Measurements from ENCODE around the gene FOXO6.

FOXO6 gene

GRCh38 chr1:41365772-41366454, 4.7 kb downstream of the FOXO6 start:
- Mint-ChIP-seq H3K36me3 (ENCODE audit: low read depth) (no peaks in the 10 kb centered on the region), H3K27me3 (peaks cover 47% of the 10 kb centered on the region), H3K4me3 (no peak overlapping the region), H3K27ac (no peak overlapping the region), H3K9me3 (no peaks in the 10 kb centered on the region), H3K4me1 (ENCODE audit: low read depth) (peaks cover 19% of the 10 kb centered on the region)

GRCh38 chr1:41366455-41367287, 5.4 kb downstream of the FOXO6 start:
- Mint-ChIP-seq H3K27ac (no peak overlapping the region), H3K27me3 (peaks cover 48% of the 10 kb centered on the region), H3K4me3 (peak overlapping the region; percentile 43), H3K4me1 (ENCODE audit: low read depth) (peaks cover 19% of the 10 kb centered on the region), H3K36me3 (ENCODE audit: low read depth) (no peaks in the 10 kb centered on the region), H3K9me3 (no peaks in the 10 kb centered on the region)

GRCh38 chr1:41367288-41367642, 6.0 kb downstream of the FOXO6 start:
- Mint-ChIP-seq H3K9me3 (no peaks in the 10 kb centered on the region), H3K36me3 (ENCODE audit: low read depth) (no peaks in the 10 kb centered on the region), H3K4me3 (no peak overlapping the region), H3K27me3 (peaks cover 48% of the 10 kb centered on the region), H3K4me1 (ENCODE audit: low read depth) (peaks cover 16% of the 10 kb centered on the region), H3K27ac (no peak overlapping the region)

GRCh38 chr1:41368366-41368765, 7.1 kb downstream of the FOXO6 start:
- H3K4me3 Mint-ChIP-seq, result no peak overlapping the region
- no peaks in the 10 kb centered on the region for H3K9me3 Mint-ChIP-seq
- H3K36me3 Mint-ChIP-seq (ENCODE audit: low read depth), result no peaks in the 10 kb centered on the region
- peaks cover 13% of the 10 kb centered on the region for H3K4me1 Mint-ChIP-seq (ENCODE audit: low read depth)
- peaks cover 41% of the 10 kb centered on the region for H3K27me3 Mint-ChIP-seq
- no peak overlapping the region for H3K27ac Mint-ChIP-seq

- no peak overlapping the region for H3K4me3 Mint-ChIP-seq
- no peak overlapping the region for H3K27ac Mint-ChIP-seq
- peaks cover 13% of the 10 kb centered on the region for H3K4me1 Mint-ChIP-seq (ENCODE audit: low read depth)
- peaks cover 37% of the 10 kb centered on the region for H3K27me3 Mint-ChIP-seq
- no peaks in the 10 kb centered on the region for H3K9me3 Mint-ChIP-seq
- H3K36me3 Mint-ChIP-seq (ENCODE audit: low read depth), result no peaks in the 10 kb centered on the region
These were observed 7.6 kb downstream of the FOXO6 start for GRCh38 chr1:41368801-41369200.

- Mint-ChIP-seq H3K4me3 (no peak overlapping the region), H3K4me1 (ENCODE audit: low read depth) (peaks cover 13% of the 10 kb centered on the region), H3K27ac (no peak overlapping the region), H3K27me3 (peaks cover 33% of the 10 kb centered on the region), H3K36me3 (ENCODE audit: low read depth) (no peaks in the 10 kb centered on the region), H3K9me3 (no peaks in the 10 kb centered on the region)
These were observed 8.3 kb downstream of the FOXO6 start for GRCh38 chr1:41369531-41369930.

DNA sequence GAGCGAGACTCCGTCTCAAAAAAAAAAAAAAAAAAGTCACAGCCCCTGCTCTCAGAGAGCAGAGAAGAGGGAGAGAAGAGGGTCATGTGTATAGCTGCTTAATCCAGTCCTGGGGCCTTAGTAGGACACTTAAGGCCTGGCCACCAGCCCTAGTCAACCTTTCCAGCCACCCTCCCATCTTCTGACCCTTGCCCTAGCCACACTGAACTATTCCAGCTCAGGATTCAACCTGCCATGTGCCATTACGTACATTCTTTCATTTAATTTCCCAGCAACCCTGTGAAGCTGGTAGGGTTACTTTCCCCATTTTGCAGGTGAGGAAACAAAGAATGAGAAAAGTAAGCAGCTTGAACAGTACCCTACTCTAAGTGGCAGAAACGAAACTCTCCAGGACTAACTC, 9.0 kb downstream of the FOXO6 start:
- peaks cover 13% of the 10 kb centered on the region for H3K4me1 Mint-ChIP-seq (ENCODE audit: low read depth)
- H3K9me3 Mint-ChIP-seq, result no peaks in the 10 kb centered on the region
- H3K27ac Mint-ChIP-seq, result no peak overlapping the region
- H3K36me3 Mint-ChIP-seq (ENCODE audit: low read depth), result no peaks in the 10 kb centered on the region
- H3K4me3 Mint-ChIP-seq, result no peak overlapping the region
- H3K27me3 Mint-ChIP-seq, result peaks cover 30% of the 10 kb centered on the region

DNA sequence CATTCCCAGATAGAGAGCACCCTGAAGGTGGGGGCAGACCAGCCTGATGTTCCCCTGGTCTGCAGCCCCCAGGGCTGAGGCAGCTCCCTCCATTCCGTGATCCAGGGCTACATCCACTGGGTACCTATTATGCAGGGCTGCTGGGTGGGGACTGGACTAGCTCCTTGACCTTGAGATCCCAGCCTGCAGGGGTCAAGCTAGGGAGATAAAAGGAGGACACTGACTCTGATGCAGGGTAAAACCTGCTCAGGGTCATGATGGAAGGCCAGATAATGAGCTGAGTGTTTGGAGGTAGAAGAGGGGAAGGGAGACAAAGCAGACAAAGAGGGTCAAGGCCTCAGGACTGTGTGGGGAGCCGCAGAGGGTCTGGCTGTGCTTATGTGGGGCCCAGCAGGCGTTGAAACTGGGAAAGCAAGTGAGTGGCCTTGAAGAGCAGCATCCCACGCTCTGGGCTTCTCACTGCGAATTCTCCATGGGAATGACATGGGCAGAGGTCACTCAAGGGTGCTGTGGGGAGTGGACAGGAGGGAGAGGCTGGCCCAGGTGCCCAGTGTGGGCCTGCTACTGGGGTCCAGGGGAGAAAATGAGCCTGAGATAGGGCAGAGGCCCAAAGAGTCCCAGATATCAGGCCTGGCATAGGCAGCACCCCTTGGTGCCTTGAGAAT, 9.7 kb downstream of the FOXO6 start:
- H3K36me3 Mint-ChIP-seq (ENCODE audit: low read depth), result no peaks in the 10 kb centered on the region
- H3K27me3 Mint-ChIP-seq, result peaks cover 33% of the 10 kb centered on the region
- H3K4me1 Mint-ChIP-seq (ENCODE audit: low read depth), result peaks cover 10% of the 10 kb centered on the region
- H3K4me3 Mint-ChIP-seq, result no peak overlapping the region
- no peak overlapping the region for H3K27ac Mint-ChIP-seq
- no peaks in the 10 kb centered on the region for H3K9me3 Mint-ChIP-seq

GRCh38 chr1:41371630-41372599, 10.7 kb downstream of the FOXO6 start:
- Mint-ChIP-seq H3K9me3 (no peaks in the 10 kb centered on the region), H3K4me1 (ENCODE audit: low read depth) (peaks cover 6% of the 10 kb centered on the region), H3K4me3 (no peak overlapping the region), H3K27ac (no peak overlapping the region), H3K36me3 (ENCODE audit: low read depth) (no peaks in the 10 kb centered on the region), H3K27me3 (peaks cover 41% of the 10 kb centered on the region)

DNA sequence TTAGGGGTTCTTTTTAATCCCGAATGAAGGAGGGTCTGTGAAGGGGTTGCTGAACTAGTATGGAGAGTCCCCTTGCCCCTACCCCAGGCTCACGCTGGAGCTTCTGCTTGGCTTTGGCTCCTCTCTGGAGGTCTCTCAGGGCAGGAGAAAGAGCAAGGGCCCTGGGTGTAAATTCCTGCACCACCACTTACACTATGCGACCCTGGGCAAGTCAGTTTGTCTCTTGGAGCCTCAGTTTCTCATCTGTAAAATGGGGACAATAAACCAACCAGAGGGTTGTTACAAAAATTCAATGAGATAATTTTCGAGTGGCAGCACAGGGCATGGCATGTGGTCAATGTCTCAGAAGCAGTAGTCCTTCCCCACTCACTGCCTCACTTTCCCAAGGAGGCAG, 11.4 kb downstream of the FOXO6 start:
- H3K27me3 Mint-ChIP-seq, result peaks cover 37% of the 10 kb centered on the region
- H3K9me3 Mint-ChIP-seq, result no peaks in the 10 kb centered on the region
- no peaks in the 10 kb centered on the region for H3K4me1 Mint-ChIP-seq (ENCODE audit: low read depth)
- no peaks in the 10 kb centered on the region for H3K36me3 Mint-ChIP-seq (ENCODE audit: low read depth)
- H3K4me3 Mint-ChIP-seq, result no peak overlapping the region
- no peak overlapping the region for H3K27ac Mint-ChIP-seq

- Mint-ChIP-seq H3K27me3 (peaks cover 31% of the 10 kb centered on the region), H3K9me3 (no peaks in the 10 kb centered on the region), H3K36me3 (ENCODE audit: low read depth) (no peaks in the 10 kb centered on the region), H3K4me1 (ENCODE audit: low read depth) (no peaks in the 10 kb centered on the region), H3K27ac (no peak overlapping the region), H3K4me3 (no peak overlapping the region)
These were observed 12.1 kb downstream of the FOXO6 start for GRCh38 chr1:41373373-41373772.

DNA sequence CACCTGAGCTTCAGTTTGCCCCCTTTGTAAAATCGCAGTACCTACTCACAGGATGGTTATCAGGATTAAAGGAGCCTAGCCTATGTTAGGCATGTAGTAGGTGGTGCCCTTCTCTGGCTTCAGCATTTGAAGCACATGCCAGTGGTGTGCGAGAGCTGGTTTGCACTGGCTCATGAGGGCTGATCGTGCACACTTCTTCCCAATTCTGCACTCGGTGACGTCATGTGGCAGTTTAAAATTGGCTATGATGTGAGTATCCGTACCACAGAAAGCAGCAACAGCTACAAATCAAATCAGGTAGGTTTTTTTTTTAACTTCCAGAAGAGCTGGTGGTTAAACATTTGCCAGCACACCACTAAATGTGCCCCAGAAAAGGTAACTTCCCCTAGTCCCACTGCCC, 13.5 kb downstream of the FOXO6 start:
- Mint-ChIP-seq H3K4me1 (ENCODE audit: low read depth) (no peaks in the 10 kb centered on the region), H3K36me3 (ENCODE audit: low read depth) (no peaks in the 10 kb centered on the region), H3K4me3 (no peak overlapping the region), H3K27ac (no peak overlapping the region), H3K27me3 (peaks cover 30% of the 10 kb centered on the region), H3K9me3 (no peaks in the 10 kb centered on the region)

DNA sequence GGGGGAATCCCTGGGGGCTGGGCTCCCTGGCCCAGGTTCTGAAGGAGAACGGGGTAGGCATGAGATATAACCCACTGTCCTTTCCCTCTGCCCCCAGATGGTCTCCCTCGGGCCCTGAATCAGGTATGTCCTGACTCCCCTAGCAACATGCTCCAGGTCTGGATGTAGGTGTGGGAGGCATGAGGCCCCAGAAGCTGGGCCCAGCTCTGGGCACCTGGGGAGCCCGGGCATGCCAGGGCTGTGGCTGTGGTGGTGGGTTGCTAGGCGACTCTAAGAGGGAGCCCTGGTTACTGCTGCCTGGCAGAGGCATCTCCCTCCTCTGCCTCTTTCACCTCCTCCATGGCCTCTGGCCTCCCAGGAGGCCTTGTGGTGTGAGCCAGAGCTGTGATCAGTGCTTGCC, 16.2 kb downstream of the FOXO6 start:
- no peak overlapping the region for H3K27ac Mint-ChIP-seq
- no peaks in the 10 kb centered on the region for H3K9me3 Mint-ChIP-seq
- H3K4me3 Mint-ChIP-seq, result no peak overlapping the region
- H3K27me3 Mint-ChIP-seq, result peaks cover 42% of the 10 kb centered on the region
- H3K4me1 Mint-ChIP-seq (ENCODE audit: low read depth), result peaks cover 6% of the 10 kb centered on the region
- H3K36me3 Mint-ChIP-seq (ENCODE audit: low read depth), result no peaks in the 10 kb centered on the region

DNA sequence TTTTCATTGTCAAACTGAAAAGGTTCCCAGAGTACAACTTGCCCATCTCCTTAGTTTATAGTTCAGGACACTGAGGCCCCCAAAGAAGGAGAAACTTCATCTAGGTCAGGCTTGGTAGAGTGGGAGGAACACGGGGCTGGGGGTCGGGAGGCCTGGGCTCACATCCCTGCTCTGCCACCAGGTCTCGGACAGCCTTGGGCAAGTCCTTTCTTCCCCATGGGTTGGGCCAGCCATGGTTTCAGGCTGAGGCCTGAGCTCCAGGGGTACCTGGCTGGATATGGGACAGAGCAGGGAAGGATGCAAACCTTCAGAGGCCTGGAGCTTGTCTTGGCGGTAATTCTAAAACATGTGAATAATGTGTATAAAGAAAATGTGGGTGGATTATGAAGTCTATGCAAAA, 17.0 kb downstream of the FOXO6 start:
- Mint-ChIP-seq H3K27ac (no peak overlapping the region), H3K4me1 (ENCODE audit: low read depth) (peaks cover 11% of the 10 kb centered on the region), H3K4me3 (no peak overlapping the region), H3K36me3 (ENCODE audit: low read depth) (no peaks in the 10 kb centered on the region), H3K27me3 (peaks cover 47% of the 10 kb centered on the region), H3K9me3 (no peaks in the 10 kb centered on the region)

Measured in stimulated activated naive CD8-positive, alpha-beta T cell treated with anti-CD3 and anti-CD28 coated beads, Interleukin-15, Interleukin-2, amounts not matched to agents 100 ng/mL and 50 ng/mL, for 24 hours (primary cell).